HG02759 (cell line): ENCODE measurements around the gene SH3GL2.
"Not testable (repeated sequence)": the region's sequence is repeated elsewhere in the genome, so short reads cannot be mapped to it uniquely, and the experiment has no call there.

Experiments used
- ATAC-seq: cut with Tn5 transposase; IDR thresholded peaks from one replicate; pipeline ENCODE4 v1.9.1; 2021; ENCODE audit warnings: mild to moderate bottlenecking, moderate library complexity; ENCODE audit not compliant: unreplicated experiment

The SH3GL2 gene

GRCh38 chr9:17742067-17742466, 163.2 kb downstream of the SH3GL2 start:
- ATAC-seq, result no peak

GRCh38 chr9:17744786-17745185, 165.9 kb downstream of the SH3GL2 start:
- ATAC-seq, result no peak

- ATAC-seq, result no peak
Measured at GRCh38 chr9:17750269-17750668, 171.4 kb downstream of the SH3GL2 start.

GRCh38 chr9:17751486-17751885, 172.6 kb downstream of the SH3GL2 start:
- ATAC-seq, result no peak

- no peak for ATAC-seq
Measured at GRCh38 chr9:17752021-17752420, 173.2 kb downstream of the SH3GL2 start.

- ATAC-seq, result peak; percentile 56
Measured at GRCh38 chr9:17757816-17758215, 178.9 kb downstream of the SH3GL2 start.

GRCh38 chr9:17760250-17760649, 181.4 kb downstream of the SH3GL2 start:
- ATAC-seq, result no peak

GRCh38 chr9:17761984-17762676, 183.3 kb downstream of the SH3GL2 start:
- no peak for ATAC-seq

- no peak for ATAC-seq
Measured at GRCh38 chr9:17764306-17764705, 185.4 kb downstream of the SH3GL2 start.

- not testable (repeated sequence) for ATAC-seq
Measured at GRCh38 chr9:17765131-17765530, 186.3 kb downstream of the SH3GL2 start.

GRCh38 chr9:17772223-17772622, 193.4 kb downstream of the SH3GL2 start:
- ATAC-seq, result no peak

- ATAC-seq, result no peak
Measured at GRCh38 chr9:17775656-17776055, 196.8 kb downstream of the SH3GL2 start.

GRCh38 chr9:17776735-17777134, 197.9 kb downstream of the SH3GL2 start:
- no peak for ATAC-seq

GRCh38 chr9:17777465-17777864, 198.6 kb downstream of the SH3GL2 start:
- ATAC-seq, result no peak

- ATAC-seq, result no peak
Measured at GRCh38 chr9:17782430-17783149, 203.7 kb downstream of the SH3GL2 start.

GRCh38 chr9:17783227-17783626, 204.4 kb downstream of the SH3GL2 start:
- no peak for ATAC-seq

GRCh38 chr9:17789316-17789715, 210.4 kb downstream of the SH3GL2 start:
- ATAC-seq, result no peak

- ATAC-seq, result no peak
Measured at GRCh38 chr9:17793713-17794622, 215.1 kb downstream of the SH3GL2 start.

GRCh38 chr9:17795744-17796143, 216.9 kb downstream of the SH3GL2 start:
- no peak for ATAC-seq

- ATAC-seq, result no peak
Measured at GRCh38 chr9:17799369-17799768, 220.5 kb downstream of the SH3GL2 start.

GRCh38 chr9:17800418-17800817, 221.6 kb downstream of the SH3GL2 start:
- no peak for ATAC-seq
